B cell (primary cell): ENCODE measurements around the gene MAPK10. TPM values are rescaled to one million over a fixed set of nuclear protein-coding genes. Genes with fewer than 3 reads are reported as not detected.

ENCODE experiments used
- ATAC-seq: fragments of 200-7000 bp; cut with Tn5 transposase; one replicate; pipeline ENCODE4 v1.10.0; 2021; ENCODE audit warnings: low read depth, mild to moderate bottlenecking, moderate number of reproducible peaks, moderate library complexity
- CTCF ChIA-PET: fragments of 350-600 bp; sonication (Branson Sonifier 250); formaldehyde crosslinking; loops from one replicate; lab custom pipeline; 2021; ENCODE audit warnings: antibody characterized with exemption, inconsistent platforms; lab: Charles Lee
- POLR2A ChIA-PET: fragments of 350-600 bp; sonication (Branson Sonifier 250); formaldehyde crosslinking; loops from one replicate; lab custom pipeline; 2021; ENCODE audit warnings: antibody characterized with exemption; lab: Charles Lee
- DNase-seq: peaks from one replicate; pipeline ENCODE4 v3.0.0; 2013
- H2AFZ ChIP-seq: 2 replicates; pipeline ENCODE4 v1.6.1; 2012; ENCODE audit warnings: mild to moderate bottlenecking, low read depth, low read length; ENCODE audit not compliant: insufficient read depth, poor library complexity, severe bottlenecking
- H3K27ac ChIP-seq, 2 donors: 1 replicate in 1 of 2; 2 replicates in 1 of 2; pipeline ENCODE4 v1.5.1; 2012 to 2013; ENCODE audit warnings: low read length in 2 of 2, mild to moderate bottlenecking in 2 of 2, moderate library complexity in 1 of 2
- H3K27me3 ChIP-seq, 4 experiments: fragments of 200-600 bp in 1 of 4; sonication (generic) in 1 of 4; replicated peaks in 1 of 4; 1 replicate in 2 of 4; 2 replicates in 2 of 4; pipeline versions ENCODE4 v1.6.1 to v1.7.0; 2013 to 2016; ENCODE audit warnings: low read length in 3 of 4, mild to moderate bottlenecking in 2 of 4, mixed read lengths in 1 of 4, moderate library complexity in 1 of 4; ENCODE audit not compliant: insufficient read depth in 4 of 4, control insufficient read depth in 3 of 4; ENCODE audit errors: control extremely low read depth in 1 of 4
- H3K36me3 ChIP-seq, 2 experiments: replicated peaks in 1 of 2; 1 replicate in 1 of 2; 2 replicates in 1 of 2; pipeline versions ENCODE4 v1.6.1 to v1.7.1; 2013; ENCODE audit warnings: low read length in 1 of 2; ENCODE audit not compliant: insufficient read depth in 2 of 2, control insufficient read depth in 1 of 2; ENCODE audit errors: control extremely low read depth in 1 of 2, extremely low read depth in 1 of 2
- H3K4me1 ChIP-seq, 2 donors: fragments of 200-600 bp in 1 of 2; sonication (generic) in 1 of 2; 1 replicate in 1 of 2; 2 replicates in 1 of 2; pipeline versions ENCODE4 v1.5.1 to v1.6.1; 2013 to 2017; ENCODE audit warnings: low read length in 2 of 2; ENCODE audit not compliant: control insufficient read depth in 2 of 2, insufficient read depth in 2 of 2
- H3K4me2 ChIP-seq: replicated peaks from 2 replicates; pipeline ENCODE3; 2012; ENCODE audit warnings: mild to moderate bottlenecking, low read depth, low read length; ENCODE audit not compliant: poor library complexity, severe bottlenecking
- H3K4me3 ChIP-seq, 5 experiments: fragments of 200-600 bp in 1 of 5; sonication (generic) in 1 of 5; 1 replicate in 3 of 5; 2 replicates in 2 of 5; pipeline versions ENCODE4 v1.5.1 to v1.7.0; 2011 to 2016; ENCODE audit warnings: low read length in 4 of 5, mild to moderate bottlenecking in 4 of 5, low read depth in 2 of 5, control low read depth in 1 of 5, moderate library complexity in 1 of 5; ENCODE audit not compliant: insufficient read depth in 1 of 5; ENCODE audit errors: control extremely low read depth in 1 of 5, extremely low read depth in 1 of 5
- H3K79me2 ChIP-seq: fragments of 200-600 bp; sonication (generic); one replicate; pipeline ENCODE4 v1.6.0; 2016; ENCODE audit warnings: low read length; ENCODE audit not compliant: control insufficient read depth, insufficient read depth
- H3K9ac ChIP-seq: fragments of 200-600 bp; sonication (generic); 2 replicates; pipeline ENCODE4 v1.6.1; 2017; ENCODE audit warnings: mild to moderate bottlenecking, low read length, moderate library complexity
- H3K9me3 ChIP-seq, 3 donors: one replicate each; pipeline versions ENCODE4 v1.6.1 to v1.7.1; 2013; ENCODE audit warnings: low read length in 2 of 3; ENCODE audit not compliant: control insufficient read depth in 2 of 3, insufficient read depth in 1 of 3; ENCODE audit errors: control extremely low read depth in 1 of 3
- H4K20me1 ChIP-seq: 2 replicates; pipeline ENCODE4 v1.6.0; 2012; ENCODE audit warnings: mild to moderate bottlenecking, low read length; ENCODE audit not compliant: insufficient read depth, control insufficient read depth, poor library complexity, severe bottlenecking
- H3K27ac Mint-ChIP-seq: one replicate; pipeline ENCODE4 v1.8.0; 2021; ENCODE audit warnings: mixed read lengths
- H3K27me3 Mint-ChIP-seq: one replicate; pipeline ENCODE4 v1.8.0; 2021; ENCODE audit warnings: mixed read lengths
- H3K4me1 Mint-ChIP-seq: one replicate; pipeline ENCODE4 v1.8.0; 2021; ENCODE audit warnings: mixed read lengths
- H3K4me3 Mint-ChIP-seq: one replicate; pipeline ENCODE4 v1.8.0; 2021; ENCODE audit warnings: mixed read lengths
- H3K9me3 Mint-ChIP-seq: one replicate; pipeline ENCODE4 v1.8.0; 2022; ENCODE audit warnings: mixed read lengths; ENCODE audit not compliant: insufficient read depth
- CTCF ChIP-seq: fragments of 200-600 bp; IDR thresholded peaks from one replicate; pipeline ENCODE4 v1.8.0; 2022; ENCODE audit warnings: antibody characterized with exemption, mild to moderate bottlenecking
- EZH2 ChIP-seq: IDR thresholded peaks from 2 replicates; pipeline ENCODE4 v1.6.1; 2012; ENCODE audit warnings: borderline replicate concordance, low read depth, mild to moderate bottlenecking, moderate library complexity, low read length; ENCODE audit not compliant: insufficient read depth, poor library complexity, severe bottlenecking
- WGBS: methylation state at CpG from one replicate; pipeline ENCODE4 v1.1.5; 2013; ENCODE audit warnings: missing lambda C conversion rate; ENCODE audit not compliant: insufficient coverage; 5-methylcytosine and 5-hydroxymethylcytosine counted together
- intact Hi-C: fragments of 100-400 bp; cut with micrococcal nuclease; formaldehyde crosslinking; loops from one replicate; pipeline ENCODE4 v1.10.0; 2022
- polyA plus RNA-seq: library from polyadenylated mRNA; depleted of rRNA; stranded (reverse); fragments of >200 nt; gene quantifications from 2 replicates; pipeline ENCODE4 v1.2.3, GENCODE V29; 2012
- total RNA-seq, 2 donors: library from RNA; stranded (reverse); fragments of 120-200 nt in 1 of 2; gene quantifications; 1 replicate in 1 of 2; 2 replicates in 1 of 2; pipeline versions ENCODE4 v1.2.3 to v1.2.4, GENCODE V29; 2013 to 2022

The MAPK10 gene
- total and polyA plus RNA-seq, 2 donors (not counting 1 experiment from before 2014, with no cell fraction given): 0.03 to 3.1 TPM

- no peak for DNase-seq
- ChIA-PET POLR2A (no interaction called here), CTCF (no interaction called here)
- Histone ChIP-seq H3K27ac (no peak overlapping the region), H4K20me1 (no peaks in the 10 kb centered on the region), H3K79me2 (no peaks in the 10 kb centered on the region), H3K9me3 (no peaks in the 10 kb centered on the region), H3K27me3 (no peaks in the 10 kb centered on the region), H3K4me2 (no peak overlapping the region), H3K9ac (no peak overlapping the region), H2AFZ (no peak overlapping the region), H3K36me3 (no peaks in the 10 kb centered on the region), H3K4me1 (no peaks in the 10 kb centered on the region), H3K4me3 (no peak overlapping the region)
- Mint-ChIP-seq H3K27ac (no peak overlapping the region), H3K4me1 (no peaks in the 10 kb centered on the region), H3K27me3 (no peaks in the 10 kb centered on the region), H3K4me3 (no peak overlapping the region), H3K9me3 (no peaks in the 10 kb centered on the region)
- intact Hi-C loops: no loop called here
- no peak for ATAC-seq
- 100% methylated on average over 1 of the region's 4 CpGs for WGBS
- TF ChIP-seq EZH2: no peak
- no peak for TF ChIP-seq CTCF
Observed at GRCh38 chr4:86221002-86221401, 138.9 kb downstream of the MAPK10 start.

- intact Hi-C loops: no loop called here
- ATAC-seq (no peak), DNase-seq (no peak)
- Histone ChIP-seq H3K4me3 (no peak overlapping the region), H3K36me3 (no peaks in the 10 kb centered on the region), H3K9ac (no peak overlapping the region), H4K20me1 (no peaks in the 10 kb centered on the region), H3K4me1 (no peaks in the 10 kb centered on the region), H2AFZ (no peak overlapping the region), H3K27me3 (no peaks in the 10 kb centered on the region), H3K27ac (no peak overlapping the region), H3K79me2 (no peaks in the 10 kb centered on the region), H3K9me3 (no peaks in the 10 kb centered on the region), H3K4me2 (no peak overlapping the region)
- TF ChIP-seq CTCF (no peak), EZH2 (no peak)
- ChIA-PET CTCF (no interaction called here), POLR2A (no interaction called here)
- no peaks in the 10 kb centered on the region for H3K4me1 Mint-ChIP-seq
- H3K27me3 Mint-ChIP-seq: no peaks in the 10 kb centered on the region
- H3K9me3 Mint-ChIP-seq: no peaks in the 10 kb centered on the region
- no peak overlapping the region for H3K4me3 Mint-ChIP-seq
- WGBS: no CpG with 5 or more reads among the region's 1 CpG
- H3K27ac Mint-ChIP-seq: no peak overlapping the region
Observed at GRCh38 chr4:86220121-86220520, 139.7 kb downstream of the MAPK10 start.
